HCT116 (cell line): ENCODE data around the gene RBPMS2. TPM values are rescaled to one million over a fixed set of nuclear protein-coding genes. Genes with fewer than 3 reads are reported as not detected.

Experiments
- ATAC-seq: fragments of 200-7000 bp; cut with Tn5 transposase; 2 replicates; pipeline ENCODE4 v1.9.1; 2020; ENCODE audit warnings: mild to moderate bottlenecking, moderate library complexity
- BruUV-seq: library from RNA; stranded (reverse); fragments of 400-500 nt; replicated peaks from 2 replicates; lab custom pipeline; 2021; lab: Mats Ljungman, UMichigan
- CTCF ChIA-PET: fragments of 300-600 bp; sonication (Branson Sonifier 250); formaldehyde crosslinking; loops from one replicate; lab custom pipeline; 2021; ENCODE audit warnings: antibody characterized with exemption; lab: Charles Lee
- POLR2A ChIA-PET: fragments of 300-600, 350-600 bp; sonication (Branson Sonifier 250); formaldehyde crosslinking; loops from one replicate; lab custom pipeline; 2021; ENCODE audit warnings: antibody characterized with exemption; lab: Charles Lee
- RAD21 ChIA-PET, 2 experiments: fragments of 300-600 bp; sonication (Branson Sonifier 250); formaldehyde crosslinking; loops; one replicate each; lab custom pipeline; 2023; ENCODE audit warnings: low total read pairs in 2 of 2; ENCODE audit not compliant: uncharacterized antibody in 2 of 2, unreplicated experiment in 2 of 2, low non-redundant PET in 1 of 2; lab: Charles Lee
- DNase-seq: peaks from one replicate; pipeline ENCODE4 v3.0.0-alpha.2; 2010; ENCODE audit warnings: low read depth, low spot score
- H2AFZ ChIP-seq: fragments of 200-600 bp; shearing (Covaris generic), sonication (generic); 2 replicates; pipeline ENCODE4 v1.6.1; 2017; ENCODE audit warnings: low read depth, mixed run types, mixed read lengths, antibody characterized with exemption, low read length; ENCODE audit not compliant: poor library complexity, severe bottlenecking
- H3K27ac ChIP-seq: 2 replicates; pipeline ENCODE4 v1.5.1; 2012; ENCODE audit warnings: low read depth, low read length
- H3K27me3 ChIP-seq: fragments of 200-600 bp; sonication (generic); 2 replicates; pipeline ENCODE4 v1.6.1; 2016; ENCODE audit warnings: mixed run types, low read length, mixed read lengths; ENCODE audit not compliant: insufficient read depth
- H3K36me3 ChIP-seq, 2 experiments: fragments of 200-500 bp in 1 of 2; fragments of 200-600 bp in 1 of 2; sonication (Bioruptor generic) in 1 of 2; sonication (generic) in 1 of 2; 2 replicates each; pipeline versions ENCODE4 v1.5.1 to v1.6.1; 2014 to 2016; ENCODE audit warnings: low read length in 2 of 2, inconsistent platforms in 1 of 2, mixed read lengths in 1 of 2, mixed run types in 1 of 2; ENCODE audit not compliant: insufficient read depth in 2 of 2, control insufficient read depth in 1 of 2
- H3K4me1 ChIP-seq, 2 experiments: fragments of 200-600 bp in 1 of 2; sonication (generic) in 1 of 2; 2 replicates each; pipeline versions ENCODE4 v1.5.1 to v1.6.1; 2012 to 2017; ENCODE audit warnings: low read length in 2 of 2, inconsistent platforms in 1 of 2, mild to moderate bottlenecking in 1 of 2, mixed read lengths in 1 of 2, mixed run types in 1 of 2, moderate library complexity in 1 of 2; ENCODE audit not compliant: insufficient read depth in 2 of 2, control insufficient read depth in 1 of 2
- H3K4me2 ChIP-seq: fragments of 200-600 bp; sonication (generic); 2 replicates; pipeline ENCODE4 v1.6.1; 2017; ENCODE audit warnings: mixed run types, low read length, mixed read lengths
- H3K4me3 ChIP-seq, 2 experiments: fragments of 200-600 bp in 1 of 2; sonication (generic) in 1 of 2; replicated peaks in 1 of 2; 2 replicates each; pipeline ENCODE4 v1.5.1; 2011 to 2016; ENCODE audit warnings: low read length in 2 of 2, control low read depth in 1 of 2, low read depth in 1 of 2, mild to moderate bottlenecking in 1 of 2, mixed read lengths in 1 of 2, mixed run types in 1 of 2
- H3K79me2 ChIP-seq: fragments of 200-600 bp; sonication (generic); 2 replicates; pipeline ENCODE4 v1.6.1; 2017; ENCODE audit warnings: mild to moderate bottlenecking, mixed run types, low read length, moderate library complexity, mixed read lengths; ENCODE audit not compliant: insufficient read depth
- H3K9ac ChIP-seq: fragments of 200-600 bp; sonication (generic); 2 replicates; pipeline ENCODE4 v1.6.1; 2016; ENCODE audit warnings: low read length, mixed read lengths
- H3K9me2 ChIP-seq: fragments of 200-600 bp; sonication (generic), shearing (Covaris generic); 2 replicates; pipeline ENCODE4 v1.6.1; 2017; ENCODE audit warnings: mixed run types, mild to moderate bottlenecking, moderate library complexity; ENCODE audit not compliant: insufficient read depth
- H3K9me3 ChIP-seq, 2 experiments: fragments of 200-500 bp in 1 of 2; fragments of 200-600 bp in 1 of 2; sonication (Bioruptor generic) in 1 of 2; sonication (generic) in 1 of 2; 2 replicates each; pipeline ENCODE4 v1.6.1; 2014 to 2017; ENCODE audit warnings: low read length in 2 of 2, mixed read lengths in 2 of 2, inconsistent platforms in 1 of 2, low read depth in 1 of 2, mild to moderate bottlenecking in 1 of 2, mixed run types in 1 of 2, moderate library complexity in 1 of 2; ENCODE audit not compliant: control insufficient read depth in 1 of 2, insufficient read depth in 1 of 2
- H4K20me1 ChIP-seq: fragments of 200-600 bp; sonication (generic), shearing (Covaris generic); 2 replicates; pipeline ENCODE4 v1.6.1; 2017; ENCODE audit warnings: mixed run types, mild to moderate bottlenecking, moderate library complexity; ENCODE audit not compliant: insufficient read depth
- CBX3 ChIP-seq: IDR thresholded peaks from 2 replicates; pipeline ENCODE4 v1.6.1; 2012; ENCODE audit warnings: low read depth
- EGR1 ChIP-seq: IDR thresholded peaks from 2 replicates; pipeline ENCODE4 v1.6.1; 2012; ENCODE audit warnings: low read depth
- EZH2phosphoT487 ChIP-seq: fragments of 200-600 bp; IDR thresholded peaks from 2 replicates; pipeline ENCODE4 v1.6.1; 2018; ENCODE audit warnings: antibody characterized with exemption, borderline replicate concordance
- FOSL1 ChIP-seq: IDR thresholded peaks from 2 replicates; pipeline ENCODE4 v1.6.1; 2012; ENCODE audit warnings: low read depth
- JUND ChIP-seq: IDR thresholded peaks from 2 replicates; pipeline ENCODE4 v1.6.1; 2012
- POLR2A ChIP-seq: IDR thresholded peaks from 2 replicates; pipeline ENCODE4 v1.7.0; 2011; ENCODE audit warnings: borderline replicate concordance; ENCODE audit not compliant: insufficient read depth, insufficient read length; ENCODE audit errors: extremely low read depth
- RAD21 ChIP-seq: IDR thresholded peaks from 2 replicates; pipeline ENCODE4 v1.6.1; 2012; ENCODE audit warnings: low read depth, mild to moderate bottlenecking
- SP1 ChIP-seq: IDR thresholded peaks from 2 replicates; pipeline ENCODE4 v1.6.1; 2012; ENCODE audit warnings: low read depth
- TCF7L2 ChIP-seq: IDR thresholded peaks from 2 replicates; pipeline ENCODE4 v1.7.0; 2011; ENCODE audit warnings: borderline replicate concordance, inconsistent platforms; ENCODE audit not compliant: insufficient read depth, insufficient read length; ENCODE audit errors: extremely low read depth
- ZFX ChIP-seq: fragments of 450-650 bp; IDR thresholded peaks from 2 replicates; pipeline ENCODE4 v1.6.1; 2017
- ZNF274 ChIP-seq: fragments of 200-500 bp; sonication (Bioruptor generic); IDR thresholded peaks from 2 replicates; pipeline ENCODE4 v1.6.1; 2014; ENCODE audit warnings: mild to moderate bottlenecking, low read depth, low read length, inconsistent platforms
- intact Hi-C: fragments of 100-400 bp; cut with micrococcal nuclease; formaldehyde crosslinking; loops from 2 replicates; pipeline ENCODE4 v1.10.0; 2022
- total RNA-seq: library from RNA; stranded (reverse); gene quantifications from one replicate; pipeline ENCODE4 v1.2.1, GENCODE V29; 2021; ENCODE audit not compliant: unreplicated experiment
- TF ChIP-seq, protein P1 (sequence below), 3 experiments: fragments of 200-600 bp in 1 of 3; sonication (generic) in 1 of 3; IDR thresholded peaks in 2 of 3; conservative IDR thresholded peaks in 1 of 3; 2 replicates each; pipeline ENCODE4 v1.5.1; 2012 to 2017; ENCODE audit warnings: low read depth in 2 of 3, low read length in 2 of 3, antibody characterized with exemption in 1 of 3, borderline replicate concordance in 1 of 3, control low read depth in 1 of 3, mild to moderate bottlenecking in 1 of 3, mixed read lengths in 1 of 3, mixed run types in 1 of 3, moderate library complexity in 1 of 3; ENCODE audit not compliant: insufficient read depth in 1 of 3
- TF ChIP-seq, protein P2 (sequence below): IDR thresholded peaks from 2 replicates; pipeline ENCODE4 v1.6.1; 2011; ENCODE audit warnings: mild to moderate bottlenecking, low read length, moderate library complexity; ENCODE audit not compliant: insufficient replicate concordance; ENCODE audit errors: extremely low read depth
- TF ChIP-seq, protein P3 (sequence below): IDR thresholded peaks from 2 replicates; pipeline ENCODE4 v1.6.1; 2012
- TF ChIP-seq, protein P4 (sequence below): IDR thresholded peaks from 2 replicates; pipeline ENCODE4 v1.6.1; 2012
- TF ChIP-seq, protein P5 (sequence below): IDR thresholded peaks from 2 replicates; pipeline ENCODE4 v1.6.1; 2012; ENCODE audit warnings: low read depth

The RBPMS2 gene
- total RNA-seq, 1 experiment from 2014 or later, result 11.6 TPM

DNA sequence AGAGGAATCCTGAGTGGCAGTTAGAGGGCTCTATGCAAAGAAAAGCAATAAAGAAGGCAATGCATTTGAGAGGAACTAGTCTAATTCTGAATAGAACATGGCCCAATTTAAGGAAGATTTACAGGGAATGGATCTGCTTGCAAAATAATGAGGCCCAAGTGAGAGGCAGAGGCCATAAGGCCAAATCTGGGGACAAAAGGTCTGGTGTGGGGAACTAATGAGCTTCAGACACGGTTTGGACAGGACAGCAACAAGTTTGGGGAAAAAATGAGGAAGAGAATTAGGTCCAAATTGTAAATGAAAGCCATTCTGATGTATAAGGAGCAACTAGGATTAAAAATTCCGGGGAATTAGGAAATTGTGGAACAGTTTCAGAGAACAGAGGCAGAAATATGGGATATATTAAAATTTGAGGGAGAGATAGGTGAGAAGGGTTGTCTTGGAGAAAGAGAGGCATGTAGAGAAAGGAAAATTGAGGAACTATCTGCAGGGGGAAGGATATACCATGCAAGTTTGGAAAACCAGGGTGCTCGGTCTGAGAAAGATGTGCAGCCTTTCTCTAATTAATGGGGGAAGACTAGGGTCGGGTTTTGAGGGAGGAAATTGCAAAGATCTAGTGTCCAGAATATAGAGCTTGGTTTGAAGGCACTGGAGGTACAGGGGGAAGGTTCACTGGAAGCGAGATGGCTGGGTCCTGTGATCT, 73.8 kb downstream of the RBPMS2 start:
- H3K27me3 ChIP-seq, result no peaks in the 10 kb centered on the region
- DNase-seq, result no peak
- peak overlapping the region; percentile 89 to 91 for H3K4me3 ChIP-seq
- RAD21 ChIA-PET, result no interaction called here
- no TSS peak for BruUV-seq
- H4K20me1 ChIP-seq, result peaks cover 11% of the 10 kb centered on the region; the same call in 1 of the 2 replicates
- H3K4me2 ChIP-seq, result peak overlapping the region; percentile 93
- H3K9ac ChIP-seq, result peak overlapping the region; percentile 82
- TF ChIP-seq ZFX (no peak), ZNF274 (no peak), TCF7L2 (no peak), SP1 (no peak), FOSL1 (no peak), POLR2A (no peak), EZH2phosphoT487 (no peak), JUND (no peak), RAD21 (no peak), CBX3 (no peak), EGR1 (no peak)
- TF ChIP-seq, protein P1, sequence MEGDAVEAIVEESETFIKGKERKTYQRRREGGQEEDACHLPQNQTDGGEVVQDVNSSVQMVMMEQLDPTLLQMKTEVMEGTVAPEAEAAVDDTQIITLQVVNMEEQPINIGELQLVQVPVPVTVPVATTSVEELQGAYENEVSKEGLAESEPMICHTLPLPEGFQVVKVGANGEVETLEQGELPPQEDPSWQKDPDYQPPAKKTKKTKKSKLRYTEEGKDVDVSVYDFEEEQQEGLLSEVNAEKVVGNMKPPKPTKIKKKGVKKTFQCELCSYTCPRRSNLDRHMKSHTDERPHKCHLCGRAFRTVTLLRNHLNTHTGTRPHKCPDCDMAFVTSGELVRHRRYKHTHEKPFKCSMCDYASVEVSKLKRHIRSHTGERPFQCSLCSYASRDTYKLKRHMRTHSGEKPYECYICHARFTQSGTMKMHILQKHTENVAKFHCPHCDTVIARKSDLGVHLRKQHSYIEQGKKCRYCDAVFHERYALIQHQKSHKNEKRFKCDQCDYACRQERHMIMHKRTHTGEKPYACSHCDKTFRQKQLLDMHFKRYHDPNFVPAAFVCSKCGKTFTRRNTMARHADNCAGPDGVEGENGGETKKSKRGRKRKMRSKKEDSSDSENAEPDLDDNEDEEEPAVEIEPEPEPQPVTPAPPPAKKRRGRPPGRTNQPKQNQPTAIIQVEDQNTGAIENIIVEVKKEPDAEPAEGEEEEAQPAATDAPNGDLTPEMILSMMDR (IDR thresholded peaks at IDR 0.05 in 2 of 3, conservative IDR thresholded peaks at IDR 0.05 in 1 of 3; ENCODE audit: borderline replicate concordance in 1 of 3, insufficient read depth in 1 of 3, low read depth in 2 of 3, low read length in 2 of 3), result no peak
- TF ChIP-seq, protein P2, sequence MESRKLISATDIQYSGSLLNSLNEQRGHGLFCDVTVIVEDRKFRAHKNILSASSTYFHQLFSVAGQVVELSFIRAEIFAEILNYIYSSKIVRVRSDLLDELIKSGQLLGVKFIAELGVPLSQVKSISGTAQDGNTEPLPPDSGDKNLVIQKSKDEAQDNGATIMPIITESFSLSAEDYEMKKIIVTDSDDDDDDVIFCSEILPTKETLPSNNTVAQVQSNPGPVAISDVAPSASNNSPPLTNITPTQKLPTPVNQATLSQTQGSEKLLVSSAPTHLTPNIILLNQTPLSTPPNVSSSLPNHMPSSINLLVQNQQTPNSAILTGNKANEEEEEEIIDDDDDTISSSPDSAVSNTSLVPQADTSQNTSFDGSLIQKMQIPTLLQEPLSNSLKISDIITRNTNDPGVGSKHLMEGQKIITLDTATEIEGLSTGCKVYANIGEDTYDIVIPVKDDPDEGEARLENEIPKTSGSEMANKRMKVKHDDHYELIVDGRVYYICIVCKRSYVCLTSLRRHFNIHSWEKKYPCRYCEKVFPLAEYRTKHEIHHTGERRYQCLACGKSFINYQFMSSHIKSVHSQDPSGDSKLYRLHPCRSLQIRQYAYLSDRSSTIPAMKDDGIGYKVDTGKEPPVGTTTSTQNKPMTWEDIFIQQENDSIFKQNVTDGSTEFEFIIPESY, result no peak
- TF ChIP-seq, protein P3, sequence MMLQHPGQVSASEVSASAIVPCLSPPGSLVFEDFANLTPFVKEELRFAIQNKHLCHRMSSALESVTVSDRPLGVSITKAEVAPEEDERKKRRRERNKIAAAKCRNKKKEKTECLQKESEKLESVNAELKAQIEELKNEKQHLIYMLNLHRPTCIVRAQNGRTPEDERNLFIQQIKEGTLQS, result no peak
- TF ChIP-seq, protein P4, sequence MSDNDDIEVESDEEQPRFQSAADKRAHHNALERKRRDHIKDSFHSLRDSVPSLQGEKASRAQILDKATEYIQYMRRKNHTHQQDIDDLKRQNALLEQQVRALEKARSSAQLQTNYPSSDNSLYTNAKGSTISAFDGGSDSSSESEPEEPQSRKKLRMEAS, result no peak
- TF ChIP-seq, protein P5, sequence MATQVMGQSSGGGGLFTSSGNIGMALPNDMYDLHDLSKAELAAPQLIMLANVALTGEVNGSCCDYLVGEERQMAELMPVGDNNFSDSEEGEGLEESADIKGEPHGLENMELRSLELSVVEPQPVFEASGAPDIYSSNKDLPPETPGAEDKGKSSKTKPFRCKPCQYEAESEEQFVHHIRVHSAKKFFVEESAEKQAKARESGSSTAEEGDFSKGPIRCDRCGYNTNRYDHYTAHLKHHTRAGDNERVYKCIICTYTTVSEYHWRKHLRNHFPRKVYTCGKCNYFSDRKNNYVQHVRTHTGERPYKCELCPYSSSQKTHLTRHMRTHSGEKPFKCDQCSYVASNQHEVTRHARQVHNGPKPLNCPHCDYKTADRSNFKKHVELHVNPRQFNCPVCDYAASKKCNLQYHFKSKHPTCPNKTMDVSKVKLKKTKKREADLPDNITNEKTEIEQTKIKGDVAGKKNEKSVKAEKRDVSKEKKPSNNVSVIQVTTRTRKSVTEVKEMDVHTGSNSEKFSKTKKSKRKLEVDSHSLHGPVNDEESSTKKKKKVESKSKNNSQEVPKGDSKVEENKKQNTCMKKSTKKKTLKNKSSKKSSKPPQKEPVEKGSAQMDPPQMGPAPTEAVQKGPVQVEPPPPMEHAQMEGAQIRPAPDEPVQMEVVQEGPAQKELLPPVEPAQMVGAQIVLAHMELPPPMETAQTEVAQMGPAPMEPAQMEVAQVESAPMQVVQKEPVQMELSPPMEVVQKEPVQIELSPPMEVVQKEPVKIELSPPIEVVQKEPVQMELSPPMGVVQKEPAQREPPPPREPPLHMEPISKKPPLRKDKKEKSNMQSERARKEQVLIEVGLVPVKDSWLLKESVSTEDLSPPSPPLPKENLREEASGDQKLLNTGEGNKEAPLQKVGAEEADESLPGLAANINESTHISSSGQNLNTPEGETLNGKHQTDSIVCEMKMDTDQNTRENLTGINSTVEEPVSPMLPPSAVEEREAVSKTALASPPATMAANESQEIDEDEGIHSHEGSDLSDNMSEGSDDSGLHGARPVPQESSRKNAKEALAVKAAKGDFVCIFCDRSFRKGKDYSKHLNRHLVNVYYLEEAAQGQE, result no peak
- CTCF ChIA-PET, result interaction anchor here (1.3 kb wide), 1 partner anchor 26 kb away, joined by 3 read pairs; no protein-coding TSS in a partner anchor
- POLR2A ChIA-PET, result no interaction called here
- no peak overlapping the region for H3K27ac ChIP-seq
- H3K9me2 ChIP-seq, result no peaks in the 10 kb centered on the region
- no peaks in the 10 kb centered on the region for H3K9me3 ChIP-seq
- H3K79me2 ChIP-seq, result peaks cover 61% of the 10 kb centered on the region
- peaks cover 31 to 55% of the 10 kb centered on the region in 2 experiments for H3K4me1 ChIP-seq
- no peak for ATAC-seq
- H3K36me3 ChIP-seq, result peaks cover 0 to 3% of the 10 kb centered on the region in 2 experiments; a peak in 1 of 4 replicates
- intact Hi-C loops, result no loop called here
- no peak overlapping the region for H2AFZ ChIP-seq
